Astrocyte (in vitro differentiated cells and primary cell): ENCODE measurements around the gene FADS3. TPM values are rescaled to one million over a fixed set of nuclear protein-coding genes. Genes with fewer than 3 reads are reported as not detected.

Source experiments
- DNase-seq: peaks from one replicate; pipeline ENCODE4 v3.0.0-alpha.2; 2010; ENCODE audit warnings: low read depth
- FAIRE-seq: peaks from 2 replicates; lab custom pipeline; 2011; peaks lifted over from hg19 to GRCh38; lab: Jason Lieb, UNC
- H2AFZ ChIP-seq: 2 replicates; pipeline ENCODE4 v1.6.0; 2012; ENCODE audit warnings: low read depth, low read length, inconsistent platforms
- H3K27ac ChIP-seq: 2 replicates; pipeline ENCODE4 v1.5.1; 2011; ENCODE audit warnings: low read depth, low read length, inconsistent platforms
- H3K27me3 ChIP-seq: 2 replicates; pipeline ENCODE4 v1.6.0; 2011; ENCODE audit warnings: low read length, inconsistent platforms; ENCODE audit not compliant: insufficient read depth
- H3K36me3 ChIP-seq: 2 replicates; pipeline ENCODE4 v1.5.1; 2011; ENCODE audit warnings: low read length, inconsistent platforms; ENCODE audit not compliant: insufficient read depth
- H3K4me1 ChIP-seq: 2 replicates; pipeline ENCODE4 v1.5.1; 2011; ENCODE audit warnings: low read length, inconsistent platforms; ENCODE audit not compliant: insufficient read depth
- H3K4me2 ChIP-seq: 2 replicates; pipeline ENCODE4 v1.6.0; 2012; ENCODE audit warnings: low read length, inconsistent platforms
- H3K4me3 ChIP-seq: 2 replicates; pipeline ENCODE4 v1.5.1; 2011; ENCODE audit warnings: low read depth, mild to moderate bottlenecking, low read length, inconsistent platforms; ENCODE audit not compliant: insufficient read depth
- H3K79me2 ChIP-seq: 2 replicates; pipeline ENCODE4 v1.6.0; 2012; ENCODE audit warnings: mild to moderate bottlenecking, low read length, inconsistent platforms; ENCODE audit not compliant: insufficient read depth
- H3K9ac ChIP-seq: 2 replicates; pipeline ENCODE4 v1.6.0; 2012; ENCODE audit warnings: mild to moderate bottlenecking, low read length, inconsistent platforms
- H3K9me3 ChIP-seq: 2 replicates; pipeline ENCODE4 v1.5.1; 2012; ENCODE audit warnings: low read depth, mild to moderate bottlenecking, low read length, inconsistent platforms; ENCODE audit not compliant: insufficient read depth
- H4K20me1 ChIP-seq: 2 replicates; pipeline ENCODE4 v1.6.0; 2012; ENCODE audit warnings: low read length, inconsistent platforms; ENCODE audit not compliant: insufficient read depth
- H3K27ac Mint-ChIP-seq: one replicate; pipeline ENCODE4 v1.8.0; 2021; ENCODE audit warnings: mild to moderate bottlenecking, mixed read lengths; ENCODE audit not compliant: unreplicated experiment
- H3K27me3 Mint-ChIP-seq: one replicate; pipeline ENCODE4 v1.8.0; 2021; ENCODE audit warnings: low read depth, mixed read lengths; ENCODE audit not compliant: unreplicated experiment
- H3K36me3 Mint-ChIP-seq: one replicate; pipeline ENCODE4 v1.8.0; 2021; ENCODE audit warnings: low read depth, mixed read lengths; ENCODE audit not compliant: unreplicated experiment
- H3K4me1 Mint-ChIP-seq: one replicate; pipeline ENCODE4 v1.8.0; 2021; ENCODE audit warnings: low read depth, mixed read lengths; ENCODE audit not compliant: unreplicated experiment
- H3K4me3 Mint-ChIP-seq: one replicate; pipeline ENCODE4 v1.8.0; 2021; ENCODE audit warnings: mild to moderate bottlenecking, moderate library complexity, mixed read lengths; ENCODE audit not compliant: unreplicated experiment
- H3K9me3 Mint-ChIP-seq: one replicate; pipeline ENCODE4 v1.8.0; 2021; ENCODE audit warnings: mild to moderate bottlenecking, mixed read lengths; ENCODE audit not compliant: unreplicated experiment
- EZH2 ChIP-seq: IDR thresholded peaks from 2 replicates; pipeline ENCODE4 v1.6.1; 2012; ENCODE audit warnings: mild to moderate bottlenecking, low read length, inconsistent platforms; ENCODE audit not compliant: insufficient read depth
- total RNA-seq: library from RNA; stranded (reverse); gene quantifications from 2 replicates; pipeline ENCODE4 v1.2.1, GENCODE V29; 2021
- TF ChIP-seq, protein P1 (sequence below): IDR thresholded peaks from 2 replicates; pipeline ENCODE4 v1.5.1; 2011; ENCODE audit warnings: low read depth, mild to moderate bottlenecking, inconsistent platforms, low read length, moderate library complexity; ENCODE audit not compliant: insufficient read depth

FADS3 gene
- total RNA-seq, 1 donor from 2014 or later, result 59.1 TPM

DNA sequence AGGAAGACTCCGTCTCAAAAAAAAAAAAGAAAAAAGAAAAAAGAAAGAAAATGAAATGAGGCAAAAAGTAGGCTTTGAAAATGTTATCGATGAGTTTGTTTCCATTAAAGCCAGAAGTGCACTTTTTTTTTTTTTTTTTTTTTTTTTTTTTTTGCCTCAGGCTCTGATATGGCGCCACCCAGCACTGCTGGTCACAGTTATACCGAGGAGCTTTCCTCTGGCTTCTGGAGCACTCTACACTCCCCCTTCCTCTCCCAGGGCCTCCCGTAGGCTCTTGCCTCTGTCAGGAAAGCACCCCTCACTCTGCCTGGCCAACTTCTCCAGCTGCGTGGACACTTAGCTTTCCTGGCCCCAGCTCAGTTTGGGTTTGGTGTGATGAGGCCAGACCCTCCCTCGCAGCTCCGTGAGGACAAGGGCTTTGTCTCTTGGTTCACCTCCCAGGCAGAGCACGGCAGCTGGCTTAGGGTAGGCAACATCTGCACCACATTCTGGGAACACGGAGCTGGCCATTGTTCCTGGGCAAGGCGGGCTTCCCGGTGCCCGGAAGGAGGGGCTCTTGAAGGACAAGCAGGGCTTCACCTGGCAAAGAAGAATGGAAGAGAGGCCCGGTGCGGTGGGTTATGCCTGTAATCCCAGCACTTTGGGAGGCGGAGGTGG is 46.3 kb downstream of the FADS3 start:
- H3K36me3 ChIP-seq, result peaks cover 58% of the 10 kb centered on the region
- Mint-ChIP-seq H3K4me1 (no peaks in the 10 kb centered on the region), H3K9me3 (no peaks in the 10 kb centered on the region), H3K27me3 (no peaks in the 10 kb centered on the region), H3K27ac (no peak overlapping the region), H3K36me3 (peaks cover 31% of the 10 kb centered on the region), H3K4me3 (no peak overlapping the region)
- H3K4me1 ChIP-seq, result no peaks in the 10 kb centered on the region
- no peak for DNase-seq
- H3K79me2 ChIP-seq, result no peaks in the 10 kb centered on the region
- no peak overlapping the region for H3K4me2 ChIP-seq
- H3K27me3 ChIP-seq, result no peaks in the 10 kb centered on the region
- TF ChIP-seq EZH2, result no peak
- TF ChIP-seq, protein P1, sequence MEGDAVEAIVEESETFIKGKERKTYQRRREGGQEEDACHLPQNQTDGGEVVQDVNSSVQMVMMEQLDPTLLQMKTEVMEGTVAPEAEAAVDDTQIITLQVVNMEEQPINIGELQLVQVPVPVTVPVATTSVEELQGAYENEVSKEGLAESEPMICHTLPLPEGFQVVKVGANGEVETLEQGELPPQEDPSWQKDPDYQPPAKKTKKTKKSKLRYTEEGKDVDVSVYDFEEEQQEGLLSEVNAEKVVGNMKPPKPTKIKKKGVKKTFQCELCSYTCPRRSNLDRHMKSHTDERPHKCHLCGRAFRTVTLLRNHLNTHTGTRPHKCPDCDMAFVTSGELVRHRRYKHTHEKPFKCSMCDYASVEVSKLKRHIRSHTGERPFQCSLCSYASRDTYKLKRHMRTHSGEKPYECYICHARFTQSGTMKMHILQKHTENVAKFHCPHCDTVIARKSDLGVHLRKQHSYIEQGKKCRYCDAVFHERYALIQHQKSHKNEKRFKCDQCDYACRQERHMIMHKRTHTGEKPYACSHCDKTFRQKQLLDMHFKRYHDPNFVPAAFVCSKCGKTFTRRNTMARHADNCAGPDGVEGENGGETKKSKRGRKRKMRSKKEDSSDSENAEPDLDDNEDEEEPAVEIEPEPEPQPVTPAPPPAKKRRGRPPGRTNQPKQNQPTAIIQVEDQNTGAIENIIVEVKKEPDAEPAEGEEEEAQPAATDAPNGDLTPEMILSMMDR, result no peak
- H3K4me3 ChIP-seq, result no peak overlapping the region
- H3K9me3 ChIP-seq, result no peaks in the 10 kb centered on the region
- H2AFZ ChIP-seq, result no peak overlapping the region
- H3K27ac ChIP-seq, result no peak overlapping the region
- no peak for FAIRE-seq
- peaks cover 52% of the 10 kb centered on the region for H4K20me1 ChIP-seq
- H3K9ac ChIP-seq, result no peak overlapping the region

DNA sequence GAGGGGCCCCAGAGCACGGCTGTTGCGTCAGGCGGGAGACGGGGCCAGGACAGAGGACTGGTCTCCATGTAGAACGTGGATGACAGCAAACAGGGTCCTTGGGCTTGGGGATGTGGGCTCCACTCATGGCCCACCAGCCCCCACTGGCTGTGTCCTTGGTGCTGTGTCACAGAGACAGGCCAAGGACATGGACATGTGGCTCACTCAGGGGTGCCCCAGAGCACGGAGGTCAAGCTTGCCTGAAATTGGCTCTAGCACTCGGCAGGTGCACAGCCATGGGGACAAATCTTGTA is 48.9 kb downstream of the FADS3 start:
- Mint-ChIP-seq H3K4me3 (no peak overlapping the region), H3K36me3 (peaks cover 35% of the 10 kb centered on the region)

More for the DNA sequence above, 48.9 kb downstream of the FADS3 start:
- no peaks in the 10 kb centered on the region for H3K9me3 Mint-ChIP-seq
- Histone ChIP-seq H3K36me3 (peaks cover 43% of the 10 kb centered on the region), H2AFZ (no peak overlapping the region), H3K27ac (no peak overlapping the region), H3K9ac (no peak overlapping the region), H3K79me2 (no peaks in the 10 kb centered on the region), H3K27me3 (no peaks in the 10 kb centered on the region), H3K4me1 (no peaks in the 10 kb centered on the region), H3K9me3 (no peaks in the 10 kb centered on the region), H3K4me3 (no peak overlapping the region), H4K20me1 (peaks cover 58% of the 10 kb centered on the region), H3K4me2 (no peak overlapping the region)
- DNase-seq, result no peak
- H3K27me3 Mint-ChIP-seq, result no peaks in the 10 kb centered on the region
- H3K4me1 Mint-ChIP-seq, result no peaks in the 10 kb centered on the region
- no peak overlapping the region for H3K27ac Mint-ChIP-seq
- no peak for TF ChIP-seq EZH2
- TF ChIP-seq, protein P1, result no peak
- FAIRE-seq, result no peak
